HG03439 (cell line): ENCODE results near the gene PCDHGB5.
"Not testable (repeated sequence)": the region's sequence is repeated elsewhere in the genome, so short reads cannot be mapped to it uniquely, and the experiment has no call there.

Source experiments
- ATAC-seq: cut with Tn5 transposase; IDR thresholded peaks from one replicate; pipeline ENCODE4 v1.9.1; 2021; ENCODE audit warnings: mild to moderate bottlenecking, moderate library complexity; ENCODE audit not compliant: unreplicated experiment

Gene PCDHGB5

DNA sequence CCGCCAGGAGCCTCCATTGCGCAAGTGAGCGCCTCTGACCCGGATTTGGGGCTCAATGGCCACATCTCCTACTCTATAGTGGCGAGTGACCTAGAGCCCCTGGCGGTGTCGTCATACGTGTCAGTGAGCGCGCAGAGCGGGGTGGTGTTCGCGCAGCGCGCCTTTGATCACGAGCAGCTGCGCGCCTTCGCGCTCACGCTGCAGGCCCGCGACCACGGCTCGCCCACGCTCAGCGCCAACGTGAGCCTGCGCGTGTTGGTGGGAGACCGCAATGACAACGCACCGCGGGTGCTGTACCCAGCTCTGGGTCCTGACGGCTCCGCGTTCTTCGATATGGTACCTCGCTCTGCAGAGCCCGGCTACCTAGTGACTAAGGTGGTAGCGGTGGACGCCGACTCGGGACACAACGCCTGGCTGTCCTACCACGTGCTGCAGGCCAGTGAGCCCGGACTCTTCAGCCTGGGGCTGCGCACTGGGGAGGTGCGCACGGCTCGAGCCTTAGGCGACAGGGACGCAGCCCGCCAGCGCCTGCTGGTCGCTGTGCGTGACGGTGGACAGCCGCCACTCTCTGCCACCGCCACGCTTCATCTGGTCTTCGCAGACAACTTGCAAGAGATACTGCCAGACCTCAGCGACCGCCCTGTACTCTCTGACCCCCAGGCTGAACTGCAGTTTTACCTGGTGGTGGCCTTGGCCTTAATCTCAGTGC is 12.0 kb downstream of the PCDHGB5 start:
- ATAC-seq, result no peak

DNA sequence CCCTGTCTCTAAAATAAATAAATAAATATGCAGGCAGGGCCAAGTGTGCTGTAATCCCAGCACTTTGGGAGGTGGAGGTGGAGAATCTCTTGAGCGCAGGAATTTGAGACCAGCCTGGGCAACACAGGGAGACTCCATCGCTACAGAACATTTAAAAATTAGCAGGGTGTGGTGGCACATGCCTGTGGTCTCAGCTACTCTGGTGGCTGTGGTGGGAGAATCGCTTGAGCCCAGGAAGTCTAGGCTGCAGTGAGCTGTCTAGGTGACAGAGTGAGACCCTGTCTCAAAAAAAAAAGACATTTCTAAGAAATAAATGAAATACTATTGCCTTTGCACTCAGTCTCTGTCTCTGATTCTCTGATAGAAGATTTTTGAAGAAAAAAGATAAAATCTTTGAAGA is 13.8 kb downstream of the PCDHGB5 start:
- no peak for ATAC-seq

DNA sequence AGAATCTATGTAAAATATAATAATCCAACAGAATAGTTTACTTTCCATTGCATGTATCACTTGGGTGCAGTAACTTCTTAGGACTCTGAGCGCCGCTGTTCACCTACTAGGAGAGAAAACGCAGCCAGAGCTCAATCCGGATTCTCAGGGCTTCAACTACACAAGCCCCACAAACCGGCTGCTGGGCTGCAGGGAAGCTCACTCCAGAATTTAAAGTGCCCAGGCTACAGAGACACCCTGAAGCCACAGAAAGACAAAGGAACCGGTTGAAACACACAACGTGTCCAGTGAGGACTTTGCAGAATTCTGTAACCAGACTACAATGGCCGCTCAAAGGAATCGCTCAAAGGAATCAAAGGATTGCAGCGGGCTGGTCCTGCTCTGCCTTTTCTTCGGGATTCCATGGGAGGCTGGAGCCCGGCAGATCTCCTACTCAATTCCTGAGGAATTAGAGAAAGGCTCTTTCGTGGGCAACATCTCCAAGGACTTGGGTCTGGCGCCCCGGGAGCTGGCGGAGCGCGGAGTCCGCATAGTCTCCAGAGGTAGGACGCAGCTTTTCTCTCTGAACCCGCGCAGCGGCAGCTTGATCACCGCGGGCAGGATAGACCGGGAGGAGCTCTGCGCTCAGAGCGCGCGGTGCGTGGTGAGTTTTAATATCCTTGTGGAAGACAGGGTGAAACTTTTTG is 15.2 kb downstream of the PCDHGB5 start, which contains the start of gene PCDHGA10:
Gene PCDHGA10 (plus strand): TSS at position 134 of the 686 bp plus-strand sequence. CDS start 189 bp downstream, at position 323.
- ATAC-seq, result peak; percentile 70

- ATAC-seq, result no peak
Measured at GRCh38 chr5:141413540-141414069, 15.9 kb downstream of the PCDHGB5 start.

DNA sequence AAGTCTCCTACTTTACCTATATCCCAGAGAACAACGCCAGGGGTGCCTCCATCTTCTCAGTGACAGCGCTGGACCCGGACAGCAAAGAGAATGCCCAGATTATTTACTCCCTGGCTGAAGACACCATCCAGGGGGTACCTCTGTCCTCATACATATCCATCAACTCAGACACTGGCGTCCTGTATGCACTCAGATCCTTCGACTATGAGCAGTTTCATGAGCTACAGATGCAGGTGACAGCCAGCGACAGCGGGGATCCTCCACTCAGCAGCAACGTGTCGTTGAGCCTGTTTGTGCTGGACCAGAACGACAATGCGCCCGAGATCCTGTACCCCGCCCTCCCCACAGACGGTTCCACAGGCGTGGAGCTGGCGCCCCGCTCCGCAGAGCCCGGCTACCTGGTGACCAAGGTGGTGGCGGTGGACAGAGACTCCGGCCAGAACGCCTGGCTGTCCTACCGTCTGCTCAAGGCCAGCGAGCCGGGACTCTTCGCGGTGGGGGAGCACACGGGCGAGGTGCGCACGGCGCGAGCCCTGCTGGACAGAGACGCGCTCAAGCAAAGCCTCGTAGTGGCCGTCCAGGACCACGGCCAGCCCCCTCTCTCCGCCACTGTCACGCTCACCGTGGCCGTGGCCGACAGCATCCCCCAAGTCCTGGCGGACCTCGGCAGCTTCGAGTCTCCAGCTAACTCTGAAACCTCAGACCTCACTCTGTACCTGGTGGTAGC is 17.0 kb downstream of the PCDHGB5 start:
- not testable (repeated sequence) for ATAC-seq

GRCh38 chr5:141415275-141415618 is 17.5 kb downstream of the PCDHGB5 start:
- ATAC-seq, result not testable (repeated sequence)

DNA sequence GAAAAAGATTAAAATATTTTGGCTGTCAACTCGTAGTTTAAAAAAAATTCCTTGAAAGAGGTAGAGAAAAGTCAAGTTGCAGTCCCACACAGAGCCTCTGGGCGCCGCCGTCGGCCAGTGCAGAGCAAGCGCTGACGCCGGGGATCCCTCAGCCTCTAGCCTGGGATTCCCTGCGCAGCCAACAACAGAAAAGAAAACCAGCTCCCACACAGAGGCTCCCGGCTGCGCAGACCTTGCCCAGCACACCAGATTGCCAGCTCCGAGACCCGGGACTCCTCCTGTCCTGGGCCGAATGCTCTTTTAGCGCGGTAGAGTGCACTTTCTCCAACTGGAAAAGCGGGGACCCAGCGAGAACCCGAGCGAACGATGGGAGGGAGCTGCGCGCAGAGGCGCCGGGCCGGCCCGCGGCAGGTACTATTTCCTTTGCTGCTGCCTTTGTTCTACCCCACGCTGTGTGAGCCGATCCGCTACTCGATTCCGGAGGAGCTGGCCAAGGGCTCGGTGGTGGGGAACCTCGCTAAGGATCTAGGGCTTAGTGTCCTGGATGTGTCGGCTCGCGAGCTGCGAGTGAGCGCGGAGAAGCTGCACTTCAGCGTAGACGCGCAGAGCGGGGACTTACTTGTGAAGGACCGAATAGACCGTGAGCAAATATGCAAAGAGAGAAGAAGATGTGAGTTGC is 19.9 kb downstream of the PCDHGB5 start, which contains the start of gene PCDHGB7:
Gene PCDHGB7 (plus strand): TSS at position 184 of the 679 bp plus-strand sequence. CDS start 183 bp downstream, at position 367.
- ATAC-seq, result not testable (repeated sequence)

GRCh38 chr5:141419074-141419880 is 21.5 kb downstream of the PCDHGB5 start:
- ATAC-seq, result no peak

DNA sequence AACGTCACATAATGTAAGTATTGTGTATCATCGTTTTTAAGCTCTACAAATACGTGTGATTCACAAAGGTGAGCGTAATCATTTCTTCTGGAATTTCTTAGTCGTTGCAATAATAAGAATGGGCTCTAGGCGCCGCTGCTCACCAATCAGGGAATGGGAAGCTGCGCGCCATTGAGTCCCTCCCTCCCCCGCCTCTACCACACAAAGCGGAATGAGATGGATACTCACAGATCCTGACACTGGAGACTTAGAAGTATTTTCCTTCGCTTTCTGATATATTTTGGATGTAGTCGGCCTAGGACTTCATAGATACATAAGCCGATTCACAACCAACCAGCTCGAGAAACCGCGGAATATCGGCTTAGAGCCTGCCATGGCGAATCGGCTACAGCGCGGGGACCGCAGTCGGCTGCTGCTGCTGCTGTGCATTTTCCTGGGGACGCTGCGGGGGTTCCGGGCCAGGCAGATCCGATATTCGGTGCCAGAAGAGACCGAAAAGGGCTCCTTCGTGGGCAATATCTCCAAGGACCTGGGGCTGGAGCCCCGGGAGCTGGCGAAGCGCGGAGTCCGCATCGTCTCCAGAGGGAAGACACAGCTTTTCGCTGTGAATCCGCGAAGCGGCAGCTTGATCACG is 23.2 kb downstream of the PCDHGB5 start, which contains the start of gene PCDHGA11:
Gene PCDHGA11 (plus strand): TSS at position 197 of the 634 bp plus-strand sequence. CDS start 177 bp downstream, at position 374.
- ATAC-seq, result peak; percentile 60

DNA sequence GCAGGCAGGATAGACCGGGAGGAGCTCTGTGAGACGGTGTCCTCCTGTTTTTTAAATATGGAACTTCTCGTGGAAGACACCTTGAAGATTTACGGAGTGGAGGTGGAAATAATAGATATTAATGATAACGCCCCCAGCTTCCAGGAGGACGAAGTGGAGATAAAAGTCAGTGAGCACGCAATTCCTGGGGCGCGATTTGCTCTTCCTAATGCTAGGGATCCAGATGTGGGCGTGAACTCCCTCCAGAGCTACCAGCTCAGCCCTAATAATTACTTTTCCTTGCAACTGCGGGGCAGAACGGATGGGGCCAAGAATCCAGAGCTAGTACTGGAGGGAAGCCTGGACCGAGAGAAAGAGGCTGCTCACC is 23.7 kb downstream of the PCDHGB5 start:
- no peak for ATAC-seq

- no peak for ATAC-seq
Measured at GRCh38 chr5:141422742-141423291, 25.1 kb downstream of the PCDHGB5 start.

GRCh38 chr5:141427783-141428426 is 30.2 kb downstream of the PCDHGB5 start:
- no peak for ATAC-seq

DNA sequence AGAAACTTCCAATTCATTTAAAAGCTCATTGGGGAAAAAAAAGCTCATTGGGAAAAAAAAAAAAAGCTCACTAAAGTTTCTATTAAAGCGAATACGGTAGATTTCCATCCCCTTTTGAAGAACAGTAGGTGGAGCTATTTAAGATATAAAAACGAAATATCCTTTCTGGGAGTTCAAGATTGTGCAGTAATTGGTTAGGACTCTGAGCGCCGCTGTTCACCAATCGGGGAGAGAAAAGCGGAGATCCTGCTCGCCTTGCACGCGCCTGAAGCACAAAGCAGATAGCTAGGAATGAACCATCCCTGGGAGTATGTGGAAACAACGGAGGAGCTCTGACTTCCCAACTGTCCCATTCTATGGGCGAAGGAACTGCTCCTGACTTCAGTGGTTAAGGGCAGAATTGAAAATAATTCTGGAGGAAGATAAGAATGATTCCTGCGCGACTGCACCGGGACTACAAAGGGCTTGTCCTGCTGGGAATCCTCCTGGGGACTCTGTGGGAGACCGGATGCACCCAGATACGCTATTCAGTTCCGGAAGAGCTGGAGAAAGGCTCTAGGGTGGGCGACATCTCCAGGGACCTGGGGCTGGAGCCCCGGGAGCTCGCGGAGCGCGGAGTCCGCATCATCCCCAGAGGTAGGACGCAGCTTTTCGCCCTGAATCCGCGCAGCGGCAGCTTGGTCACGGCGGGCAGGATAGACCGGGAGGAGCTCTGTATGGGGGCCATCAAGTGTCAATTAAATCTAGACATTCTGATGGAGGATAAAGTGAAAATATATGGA is 32.8 kb downstream of the PCDHGB5 start, which contains the start of gene PCDHGA12:
Gene PCDHGA12 (plus strand): TSS at position 176 of the 782 bp plus-strand sequence. CDS start 253 bp downstream, at position 429.
- peak; percentile 78 for ATAC-seq

DNA sequence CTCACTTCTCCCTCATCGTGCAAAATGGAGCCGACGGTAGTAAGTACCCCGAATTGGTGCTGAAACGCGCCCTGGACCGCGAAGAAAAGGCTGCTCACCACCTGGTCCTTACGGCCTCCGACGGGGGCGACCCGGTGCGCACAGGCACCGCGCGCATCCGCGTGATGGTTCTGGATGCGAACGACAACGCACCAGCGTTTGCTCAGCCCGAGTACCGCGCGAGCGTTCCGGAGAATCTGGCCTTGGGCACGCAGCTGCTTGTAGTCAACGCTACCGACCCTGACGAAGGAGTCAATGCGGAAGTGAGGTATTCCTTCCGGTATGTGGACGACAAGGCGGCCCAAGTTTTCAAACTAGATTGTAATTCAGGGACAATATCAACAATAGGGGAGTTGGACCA is 33.5 kb downstream of the PCDHGB5 start:
- ATAC-seq, result peak; percentile 48

DNA sequence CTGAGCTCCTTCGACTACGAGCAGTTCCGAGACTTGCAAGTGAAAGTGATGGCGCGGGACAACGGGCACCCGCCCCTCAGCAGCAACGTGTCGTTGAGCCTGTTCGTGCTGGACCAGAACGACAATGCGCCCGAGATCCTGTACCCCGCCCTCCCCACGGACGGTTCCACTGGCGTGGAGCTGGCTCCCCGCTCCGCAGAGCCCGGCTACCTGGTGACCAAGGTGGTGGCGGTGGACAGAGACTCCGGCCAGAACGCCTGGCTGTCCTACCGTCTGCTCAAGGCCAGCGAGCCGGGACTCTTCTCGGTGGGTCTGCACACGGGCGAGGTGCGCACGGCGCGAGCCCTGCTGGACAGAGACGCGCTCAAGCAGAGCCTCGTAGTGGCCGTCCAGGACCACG is 34.6 kb downstream of the PCDHGB5 start:
- ATAC-seq, result not testable (repeated sequence)

DNA sequence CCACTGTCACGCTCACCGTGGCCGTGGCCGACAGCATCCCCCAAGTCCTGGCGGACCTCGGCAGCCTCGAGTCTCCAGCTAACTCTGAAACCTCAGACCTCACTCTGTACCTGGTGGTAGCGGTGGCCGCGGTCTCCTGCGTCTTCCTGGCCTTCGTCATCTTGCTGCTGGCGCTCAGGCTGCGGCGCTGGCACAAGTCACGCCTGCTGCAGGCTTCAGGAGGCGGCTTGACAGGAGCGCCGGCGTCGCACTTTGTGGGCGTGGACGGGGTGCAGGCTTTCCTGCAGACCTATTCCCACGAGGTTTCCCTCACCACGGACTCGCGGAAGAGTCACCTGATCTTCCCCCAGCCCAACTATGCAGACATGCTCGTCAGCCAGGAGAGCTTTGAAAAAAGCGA is 35.0 kb downstream of the PCDHGB5 start:
- not testable (repeated sequence) for ATAC-seq

DNA sequence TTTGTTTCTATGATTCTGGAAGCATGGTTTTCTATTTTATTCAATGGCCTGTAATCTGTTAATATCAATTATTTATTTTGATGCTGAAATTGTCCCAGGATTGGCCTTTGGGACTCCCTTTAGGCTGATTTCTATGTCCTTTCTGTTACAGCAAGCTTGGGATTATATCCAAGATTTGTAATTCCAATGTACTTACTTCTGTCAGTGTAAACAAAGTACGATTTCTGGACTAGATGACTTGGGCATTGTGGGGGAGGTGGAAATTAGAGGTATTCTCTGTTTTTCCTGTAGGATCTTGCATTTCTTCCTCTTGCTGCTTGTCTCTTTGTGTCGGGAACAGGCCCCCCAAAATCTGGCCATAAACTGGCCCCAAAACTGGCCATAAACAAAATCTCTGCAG is 36.3 kb downstream of the PCDHGB5 start:
- no peak for ATAC-seq

- ATAC-seq, result no peak
Measured at GRCh38 chr5:141437221-141437620, 39.5 kb downstream of the PCDHGB5 start.
